Glomerular endothelial cell (primary cell): ENCODE measurements around the gene USP25. TPM values are rescaled to one million over a fixed set of nuclear protein-coding genes. Genes with fewer than 3 reads are reported as not detected.
A peak's percentile ranks its signal among the peaks of the same experiment; 100 is the strongest.

Source experiments
- DNase-seq: peaks from one replicate; pipeline ENCODE4 v3.0.0-alpha.2; 2011; ENCODE audit warnings: low read depth, low spot score; ENCODE audit errors: extremely low read depth
- total RNA-seq: library from RNA; depleted of rRNA; stranded (reverse); fragments of >200 nt; gene quantifications from 2 replicates; pipeline ENCODE4 v1.2.3, GENCODE V29; 2015

The USP25 gene
- total RNA-seq, 1 donor from 2014 or later = 52.9 TPM

- no peak for DNase-seq
These were observed 79.3 kb downstream of the USP25 start for GRCh38 chr21:15809065-15809464.

- DNase-seq = no peak
These were observed 80.0 kb downstream of the USP25 start for GRCh38 chr21:15809818-15810217.

- DNase-seq = no peak
These were observed 85.5 kb downstream of the USP25 start for GRCh38 chr21:15815285-15815684.

GRCh38 chr21:15820327-15820726 lies 90.5 kb downstream of the USP25 start:
- no peak for DNase-seq

- no peak for DNase-seq
These were observed 91.1 kb downstream of the USP25 start for GRCh38 chr21:15820852-15821379.

GRCh38 chr21:15823486-15824150 lies 93.8 kb downstream of the USP25 start:
- DNase-seq = no peak

- no peak for DNase-seq
These were observed 95.9 kb downstream of the USP25 start for GRCh38 chr21:15825700-15826099.

- no peak for DNase-seq
These were observed 96.5 kb downstream of the USP25 start for GRCh38 chr21:15826147-15826780.

- no peak for DNase-seq
These were observed 97.3 kb downstream of the USP25 start for GRCh38 chr21:15826908-15827601.

GRCh38 chr21:15831497-15831896 lies 101.7 kb downstream of the USP25 start:
- no peak for DNase-seq

- DNase-seq = no peak
These were observed 107.9 kb downstream of the USP25 start for GRCh38 chr21:15837645-15838044.

- no peak for DNase-seq
These were observed 109.2 kb downstream of the USP25 start for GRCh38 chr21:15839026-15839425.

- DNase-seq = no peak
These were observed 109.8 kb downstream of the USP25 start for GRCh38 chr21:15839601-15840000.

GRCh38 chr21:15840406-15840805 lies 110.6 kb downstream of the USP25 start:
- DNase-seq = no peak

- DNase-seq = peak; percentile 72
These were observed 112.2 kb downstream of the USP25 start for GRCh38 chr21:15841856-15842564.

- no peak for DNase-seq
These were observed 112.7 kb downstream of the USP25 start for GRCh38 chr21:15842565-15842880.

- DNase-seq = no peak
These were observed 114.0 kb downstream of the USP25 start for GRCh38 chr21:15843766-15844165.

GRCh38 chr21:15848634-15849560 lies 119.1 kb downstream of the USP25 start:
- DNase-seq = peak; percentile 72

- no peak for DNase-seq
These were observed 120.1 kb downstream of the USP25 start for GRCh38 chr21:15849927-15850326.

- DNase-seq = peak; percentile 81
These were observed 120.9 kb downstream of the USP25 start for GRCh38 chr21:15850645-15851044.
